GM19035 (cell line): Measurements from ENCODE around the gene B3GLCT.
"Not testable (repeated sequence)": the region's sequence is repeated elsewhere in the genome, so short reads cannot be mapped to it uniquely, and the experiment has no call there.

ENCODE experiments used
- ATAC-seq: cut with Tn5 transposase; IDR thresholded peaks from one replicate; pipeline ENCODE4 v1.9.1; 2021; ENCODE audit not compliant: unreplicated experiment

The B3GLCT gene

DNA sequence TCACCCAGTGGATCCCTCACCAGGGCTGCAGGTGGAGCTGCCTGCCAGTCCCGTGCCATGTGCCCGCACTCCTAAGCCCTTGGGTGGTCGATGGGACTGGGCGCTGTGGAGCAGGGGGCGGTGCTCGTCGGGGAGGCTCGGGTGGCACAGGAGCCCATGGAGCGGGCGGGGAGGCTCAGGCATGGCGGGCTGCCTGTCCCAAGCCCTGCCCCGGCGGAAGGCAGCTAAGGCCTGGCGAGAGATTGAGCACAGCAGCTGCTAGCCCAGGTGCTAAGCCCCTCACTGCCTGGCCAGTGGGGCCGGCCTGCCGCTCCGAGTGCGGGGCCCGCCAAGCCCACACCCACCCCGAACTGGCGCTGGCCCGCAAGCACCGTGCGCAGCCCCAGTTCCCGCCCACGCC lies 16.8 kb upstream of the B3GLCT start:
- ATAC-seq: no peak

DNA sequence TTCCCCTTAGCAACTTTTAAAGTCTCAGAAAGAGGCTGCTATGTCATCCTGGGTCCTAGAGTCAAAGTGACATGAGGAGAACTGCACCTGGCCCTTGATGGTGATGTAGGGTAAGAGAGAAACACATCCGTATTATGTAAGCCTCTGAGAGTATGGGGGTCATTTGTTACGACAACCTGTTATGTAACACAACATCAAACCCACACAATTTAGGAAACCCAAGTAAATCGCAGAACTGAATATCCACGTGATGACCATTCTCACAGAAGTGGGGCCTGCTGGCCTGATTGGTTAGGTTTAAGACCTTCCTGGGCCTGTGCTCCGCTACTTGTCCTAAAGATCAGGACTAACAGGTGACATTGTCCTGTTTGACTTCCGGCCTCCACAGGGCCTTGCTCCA lies 15.3 kb upstream of the B3GLCT start:
- no peak for ATAC-seq

DNA sequence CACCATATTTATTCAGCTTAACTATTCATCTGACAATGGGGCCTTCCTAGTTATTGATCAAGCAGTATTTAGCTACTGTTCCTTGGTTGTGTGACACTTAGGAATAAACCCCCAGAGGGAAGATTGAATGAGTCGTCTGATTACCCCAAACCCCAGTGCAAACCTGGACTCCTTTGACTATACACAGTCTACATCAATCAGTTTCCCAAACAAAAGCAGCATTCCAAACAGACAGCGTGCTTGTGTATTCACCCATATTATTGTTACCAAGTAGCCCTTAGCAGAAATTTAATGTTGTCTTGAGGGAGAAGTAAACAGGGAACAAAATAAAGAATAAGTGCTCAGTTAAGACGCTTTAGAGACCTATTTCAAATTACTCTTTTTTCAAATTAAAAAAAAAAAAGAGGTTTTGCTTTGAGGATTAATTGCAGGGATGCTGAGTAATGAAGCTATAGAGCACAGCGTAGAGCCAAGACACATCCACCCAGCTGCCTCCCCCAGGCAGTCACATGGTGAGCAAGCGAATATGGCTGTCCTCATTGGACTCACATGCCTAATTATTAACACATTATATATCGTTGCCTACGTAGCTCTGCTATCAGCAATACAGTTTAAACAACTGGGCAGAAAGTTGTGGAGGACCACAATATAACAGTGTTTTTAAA lies 14.7 kb upstream of the B3GLCT start:
- no peak for ATAC-seq

DNA sequence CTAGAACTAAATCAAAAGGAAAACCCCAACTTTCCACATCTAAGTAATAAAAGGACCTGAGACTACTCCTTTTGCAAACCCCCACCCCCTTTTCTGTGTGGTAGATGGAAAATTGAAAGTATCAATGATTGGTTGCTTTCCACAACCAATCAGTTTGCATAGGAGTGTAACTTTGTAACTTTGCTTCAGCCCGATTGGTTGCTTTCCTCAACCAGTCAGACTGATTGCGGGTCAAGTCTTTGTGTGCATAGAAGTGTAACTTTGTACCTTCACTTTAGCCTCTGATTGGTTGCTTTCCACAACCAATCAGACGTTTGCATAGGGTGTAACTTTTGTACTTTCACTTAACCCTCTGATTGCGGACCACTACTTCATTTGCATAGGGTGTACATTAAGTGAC lies 8.0 kb upstream of the B3GLCT start:
- no peak for ATAC-seq

DNA sequence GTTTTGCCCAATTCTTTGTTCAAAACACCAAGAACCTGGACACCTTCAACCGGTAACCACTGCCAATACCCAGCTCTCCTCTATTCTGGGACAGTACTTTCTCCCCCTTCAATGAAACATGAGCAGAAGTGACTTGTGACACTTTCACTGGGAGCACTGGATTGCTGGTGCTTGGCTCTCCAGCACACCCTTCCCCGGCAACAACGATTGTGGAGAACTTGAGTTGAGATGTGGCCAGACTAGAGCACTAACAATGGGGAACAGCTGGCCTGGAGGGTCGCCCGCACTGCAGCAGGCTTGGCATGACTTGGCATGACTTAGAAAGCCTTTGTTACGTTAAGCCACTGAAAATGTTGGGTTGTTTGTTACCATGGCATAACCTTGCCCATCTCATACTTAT lies 7.5 kb upstream of the B3GLCT start:
- no peak for ATAC-seq

DNA sequence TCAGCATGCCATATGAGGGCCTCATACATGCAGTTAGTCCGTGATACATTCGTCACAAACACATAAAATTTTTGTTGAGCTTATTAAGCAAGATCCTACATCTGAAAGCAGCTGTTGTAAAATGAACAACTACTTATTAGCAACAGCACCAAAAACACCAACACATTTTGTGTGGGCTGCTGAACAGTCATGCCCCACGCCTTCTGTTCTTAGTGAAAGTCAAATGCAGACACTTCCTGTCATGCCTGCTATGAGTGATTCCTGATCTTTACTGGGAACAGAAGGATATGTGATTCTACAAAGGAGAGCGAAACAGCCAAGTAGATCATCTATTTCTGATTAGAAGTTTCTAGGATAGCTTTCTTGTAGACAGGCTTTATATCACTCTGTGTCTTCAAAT lies 4.2 kb upstream of the B3GLCT start:
- no peak for ATAC-seq

DNA sequence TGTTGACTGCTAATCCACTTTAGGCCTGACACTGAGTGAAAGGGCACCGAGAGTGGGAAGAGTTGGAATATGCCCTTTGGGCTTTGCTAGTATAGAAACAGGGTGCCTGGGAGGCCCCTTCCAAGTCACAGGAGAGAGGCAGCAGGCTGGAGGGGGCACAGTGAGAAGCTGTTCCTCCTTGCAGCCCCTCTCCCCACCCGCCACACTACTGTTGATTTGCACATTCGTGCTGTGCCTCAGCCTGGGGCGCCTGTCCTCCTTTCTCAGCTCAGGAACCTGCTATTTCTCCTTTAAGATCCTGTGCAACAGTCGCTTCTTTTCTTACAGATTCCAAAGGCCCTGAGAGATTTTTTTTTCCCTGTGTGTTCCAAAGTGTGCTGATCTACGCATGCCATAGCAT lies 2.8 kb upstream of the B3GLCT start:
- no peak for ATAC-seq

DNA sequence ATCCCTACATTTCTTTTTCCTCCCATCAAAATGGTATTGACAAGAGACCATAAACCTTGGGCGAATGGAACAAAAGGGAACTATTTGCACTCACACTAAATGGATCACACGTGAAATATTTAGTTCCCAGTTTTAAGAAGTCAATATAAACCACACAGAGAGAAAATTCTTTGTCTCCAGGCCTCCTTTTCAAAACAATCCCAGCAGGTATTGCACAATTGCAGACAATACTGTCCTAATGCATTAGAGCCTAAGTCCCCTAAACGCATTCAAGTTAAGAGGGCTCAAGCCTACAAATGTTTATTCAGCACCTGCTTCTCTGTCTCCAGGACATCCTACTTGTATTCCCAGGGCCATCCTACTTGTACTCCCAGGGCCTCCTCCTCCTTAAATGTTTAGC lies 1.3 kb upstream of the B3GLCT start:
- ATAC-seq: no peak

DNA sequence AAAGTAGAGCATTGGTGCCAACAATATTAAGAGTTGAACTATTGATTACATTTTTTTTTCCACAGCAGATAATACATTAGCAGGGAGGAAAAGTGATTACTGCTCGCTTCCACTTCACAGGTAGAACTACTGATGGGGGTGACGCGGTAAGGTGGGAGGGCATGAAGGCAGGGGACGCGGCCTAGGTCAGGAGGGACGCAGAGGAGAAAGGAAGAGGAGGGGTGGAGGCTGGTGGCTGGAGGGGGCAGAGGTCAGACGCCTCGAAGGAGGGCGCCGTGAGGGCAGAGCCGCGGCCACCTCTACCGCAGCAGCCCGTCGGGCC lies 287 bp upstream of the B3GLCT start:
- no peak for ATAC-seq

DNA sequence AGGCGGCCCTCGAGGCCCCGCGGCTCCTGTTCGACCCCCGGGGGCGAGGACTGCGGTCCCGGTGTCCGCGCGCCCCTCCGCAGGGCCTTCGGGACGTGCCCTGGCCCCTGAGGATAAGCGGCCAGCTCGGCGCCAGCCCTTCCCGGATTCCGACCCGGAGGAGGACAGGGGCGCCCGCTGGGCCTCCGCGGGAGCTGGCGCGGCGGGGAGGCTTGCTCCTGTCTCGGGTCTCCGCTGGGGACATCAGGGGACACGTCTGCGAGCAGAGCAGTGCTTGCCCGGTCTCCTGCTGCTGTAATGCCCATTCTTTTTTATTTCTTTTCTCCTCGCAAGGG lies 829 bp downstream of the B3GLCT start:
- peak; percentile 30 for ATAC-seq

DNA sequence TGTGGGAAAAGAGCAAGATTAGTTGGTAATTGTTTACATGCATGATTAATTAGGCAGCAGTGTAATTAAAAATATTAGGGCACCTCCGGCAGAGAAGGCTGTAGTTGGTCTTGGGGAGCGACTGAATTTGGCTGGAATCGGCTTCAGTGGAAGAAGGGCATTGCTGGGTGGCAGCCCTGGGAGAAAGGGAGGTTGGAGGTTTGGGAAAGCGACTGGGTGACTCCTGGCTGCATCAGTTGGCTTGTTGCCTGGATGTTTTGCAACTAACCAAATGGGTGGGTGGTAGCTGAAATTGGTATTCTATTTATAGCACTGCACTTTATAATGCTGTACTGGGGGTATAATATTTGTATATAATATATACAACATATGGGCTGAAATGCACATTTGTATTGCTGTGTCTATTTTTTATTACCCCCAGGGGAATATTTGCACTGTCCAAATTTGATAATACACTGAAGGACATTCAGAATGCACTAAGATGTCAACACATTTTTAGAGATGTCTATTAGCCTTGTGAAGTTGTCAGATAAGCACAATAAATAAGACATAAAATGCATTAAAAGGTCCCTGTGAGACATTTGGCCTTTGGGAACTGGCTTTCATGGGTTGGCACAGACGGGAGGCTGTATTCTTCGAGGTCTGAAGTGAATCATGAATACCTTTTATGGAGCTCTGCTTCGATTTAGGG lies 1.7 kb downstream of the B3GLCT start:
- ATAC-seq: no peak

DNA sequence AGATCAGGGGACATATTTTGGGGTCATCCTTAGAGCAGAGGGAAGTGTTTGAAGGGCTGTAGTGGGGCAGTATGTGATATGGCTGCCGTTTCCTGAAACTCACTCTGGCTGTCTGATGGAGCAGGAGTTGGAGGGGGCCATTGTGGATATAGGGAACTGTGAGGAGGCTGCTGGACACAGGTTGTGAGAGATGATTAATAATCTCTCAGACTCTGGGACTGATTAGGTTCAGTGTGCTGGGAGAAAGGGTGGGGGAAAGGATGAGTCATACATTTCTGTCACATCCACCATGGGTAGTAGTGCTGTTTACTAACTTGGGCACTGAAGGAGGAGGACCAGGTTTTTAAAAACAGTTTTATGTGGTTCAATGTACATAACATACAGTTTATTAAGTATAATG lies 4.8 kb downstream of the B3GLCT start:
- ATAC-seq: no peak

DNA sequence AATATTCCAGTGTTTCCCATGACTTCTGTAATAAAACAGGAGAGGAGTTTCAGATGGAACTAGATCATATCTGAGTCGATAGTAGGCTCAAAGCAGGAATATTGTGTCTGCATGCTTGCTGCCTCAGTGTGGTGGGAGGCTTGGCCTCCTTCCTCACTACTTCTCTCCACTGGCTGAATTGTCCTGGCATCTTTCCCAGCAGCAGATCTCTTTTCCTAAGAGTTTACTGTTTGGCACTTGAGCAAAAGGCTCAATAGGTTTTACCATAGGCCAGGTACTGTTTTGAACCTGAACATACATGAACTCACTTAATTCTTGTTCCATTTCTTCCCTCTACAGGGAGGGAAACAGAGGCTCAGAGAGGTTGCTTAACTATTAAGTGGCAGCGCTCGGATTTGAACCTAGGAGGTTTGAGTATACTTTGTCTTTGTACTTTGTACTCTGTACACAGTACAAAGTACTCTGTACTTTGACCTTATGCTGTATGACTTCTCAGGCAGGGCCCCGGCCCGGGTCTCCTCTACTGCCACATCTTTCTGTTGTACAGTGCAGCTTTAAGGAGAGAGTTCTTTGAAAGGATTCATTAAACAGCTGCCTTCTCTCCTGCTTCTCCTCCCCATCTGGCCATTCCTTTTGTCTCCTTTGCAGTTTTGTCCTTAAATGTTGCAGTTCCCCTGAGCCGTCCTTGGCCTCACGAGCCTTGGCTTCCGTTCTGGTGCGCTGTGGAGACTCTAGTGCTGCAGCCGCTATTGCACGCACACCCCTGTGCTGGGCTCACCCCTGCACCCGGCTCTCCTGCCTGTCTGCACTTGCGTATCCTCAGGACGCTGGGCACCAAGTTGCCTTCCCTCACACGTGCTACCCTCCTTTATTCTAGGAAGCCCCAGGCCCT lies 8.1 kb downstream of the B3GLCT start:
- ATAC-seq: no peak

DNA sequence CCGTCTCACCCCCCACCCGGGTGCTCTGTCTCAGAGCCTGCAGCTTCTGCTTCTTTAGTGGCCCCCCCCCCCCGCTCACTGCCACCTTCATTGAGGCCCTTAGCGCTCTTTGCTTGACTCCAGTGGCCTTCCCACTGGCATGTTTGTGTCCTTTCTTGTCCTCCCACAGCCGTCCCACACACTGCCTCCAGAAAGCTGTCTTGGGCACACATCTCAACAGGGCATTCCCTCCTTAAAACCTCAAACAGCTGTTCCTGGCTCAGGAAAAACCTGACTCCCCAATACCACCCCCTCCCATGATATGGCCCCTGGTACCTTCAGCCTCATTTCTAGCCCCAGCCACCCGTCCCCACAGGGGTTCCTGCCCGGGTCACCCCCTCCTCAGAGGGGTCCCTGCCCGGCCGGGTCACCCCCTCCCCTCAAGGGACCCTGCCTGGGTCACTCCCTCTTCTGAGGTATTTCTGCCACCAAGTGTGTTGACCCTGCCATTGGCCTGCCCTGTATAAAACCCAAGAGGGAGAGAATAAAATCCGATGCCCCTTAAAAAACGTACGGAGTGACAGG lies 8.9 kb downstream of the B3GLCT start:
- ATAC-seq: no peak

DNA sequence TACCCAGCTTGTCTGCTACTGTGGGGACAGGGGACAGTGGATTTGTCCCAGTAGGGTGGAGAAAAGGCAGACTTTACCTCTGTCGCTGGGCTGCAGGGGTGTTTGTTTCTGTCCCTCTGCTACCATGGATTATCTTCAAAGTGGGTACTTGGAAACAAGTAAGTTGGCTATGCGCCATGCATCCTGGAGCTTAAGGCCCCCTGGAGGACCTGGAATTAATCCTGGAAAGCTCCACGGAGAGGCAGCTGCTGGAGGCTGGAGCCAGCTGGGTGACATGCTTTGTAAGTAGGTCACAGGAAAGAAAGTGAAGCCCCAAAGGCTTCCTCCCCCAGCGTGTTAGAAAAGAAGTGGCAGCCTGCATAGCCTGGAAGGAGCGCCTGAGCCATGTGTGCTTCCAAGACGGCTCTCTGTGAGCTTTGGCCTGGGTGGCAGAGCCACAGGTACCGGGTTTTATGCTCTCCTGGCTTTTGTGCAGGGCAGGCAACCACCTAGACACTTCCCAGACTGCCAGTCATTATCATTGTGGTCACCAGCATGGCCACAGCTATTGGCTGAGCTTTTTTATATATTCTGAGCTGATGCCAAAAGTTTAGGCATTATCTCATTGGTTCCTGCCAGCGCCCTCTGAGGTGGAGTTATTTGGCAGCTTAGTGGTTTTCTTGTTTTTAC lies 9.5 kb downstream of the B3GLCT start:
- ATAC-seq: no peak

DNA sequence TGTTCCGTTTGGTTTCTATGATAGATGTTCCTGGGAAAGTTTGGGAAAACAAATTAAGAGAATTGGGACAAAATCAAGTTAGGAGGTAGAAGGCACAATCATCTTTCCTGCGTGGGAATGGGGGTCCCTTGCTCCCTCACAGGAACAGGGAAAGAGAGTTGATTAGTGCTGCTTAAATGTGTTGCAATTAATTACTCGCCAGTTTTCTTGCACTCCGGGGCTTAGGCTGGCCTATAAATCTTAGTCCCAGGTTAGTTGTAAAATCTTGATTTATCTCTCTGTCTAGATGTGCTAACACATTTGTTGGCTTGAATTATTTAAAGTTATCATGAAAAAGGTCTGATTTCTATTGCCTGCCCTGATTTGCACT lies 10.1 kb downstream of the B3GLCT start:
- no peak for ATAC-seq

DNA sequence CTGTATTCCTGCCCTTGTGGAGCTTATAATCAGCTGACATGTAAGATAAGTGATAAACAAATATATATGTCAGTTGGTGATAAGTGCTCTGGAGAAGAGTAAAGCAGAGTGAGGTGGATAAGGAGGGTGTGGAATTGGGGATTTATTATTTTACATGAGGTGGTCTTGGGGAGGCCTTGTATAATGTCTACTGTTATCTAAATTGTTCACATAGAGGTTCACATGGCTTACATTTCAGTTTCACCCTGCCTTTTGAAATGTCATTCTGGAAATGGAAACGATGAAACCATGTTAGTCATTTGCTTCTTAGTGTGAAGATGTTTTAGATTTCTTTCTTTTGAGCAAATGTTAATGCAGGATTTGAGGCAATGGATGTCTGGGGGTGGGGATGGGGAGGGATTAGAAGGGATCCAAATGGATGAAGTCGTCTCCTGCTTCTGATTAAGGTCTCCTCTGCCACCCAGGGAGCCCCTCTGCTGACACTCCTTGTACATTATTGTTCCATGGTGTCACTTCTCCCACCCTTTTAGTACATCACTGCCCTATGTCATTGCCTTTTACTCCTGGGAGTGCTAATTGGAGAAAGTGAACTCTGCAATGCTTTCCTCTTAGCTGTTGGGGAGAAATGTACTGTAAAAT lies 14.0 kb downstream of the B3GLCT start:
- no peak for ATAC-seq

DNA sequence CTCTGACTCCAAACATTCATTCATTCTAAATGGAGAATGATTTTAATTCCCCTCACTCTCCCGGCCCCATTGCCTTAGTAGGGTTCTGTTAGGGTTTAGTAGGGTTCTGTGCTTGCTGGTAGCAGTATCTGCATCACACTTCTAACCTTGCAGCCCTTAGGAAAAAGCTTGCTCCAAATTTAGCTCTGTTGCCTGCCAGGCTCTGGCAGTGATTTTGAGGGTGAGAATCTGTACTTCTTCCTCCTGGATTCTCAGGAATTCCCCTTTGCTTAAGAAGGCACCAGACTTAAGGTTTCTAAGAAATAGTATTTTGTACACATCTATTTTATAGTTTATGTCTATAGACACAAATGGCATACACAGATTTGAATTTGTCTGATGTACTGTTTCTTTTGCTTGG lies 14.7 kb downstream of the B3GLCT start:
- no peak for ATAC-seq

DNA sequence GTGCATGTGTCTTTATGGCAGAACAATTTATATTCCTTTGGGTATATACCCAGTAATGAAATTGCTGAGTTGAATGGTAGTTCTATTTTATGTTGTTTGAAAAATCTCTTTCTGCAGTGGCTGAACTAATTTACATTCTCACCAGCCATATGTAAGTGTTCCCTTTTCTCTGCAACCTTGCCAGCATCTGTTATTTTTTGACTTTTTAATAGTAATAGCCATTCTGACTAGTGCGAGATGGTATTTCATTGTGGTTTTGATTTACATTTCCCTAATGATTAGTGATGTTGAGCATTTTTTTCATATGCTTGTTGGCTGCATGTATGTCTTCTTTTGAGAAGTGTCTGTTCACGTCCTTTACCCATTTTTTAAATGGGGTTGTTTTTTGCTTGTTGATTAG lies 17.1 kb downstream of the B3GLCT start:
- not testable (repeated sequence) for ATAC-seq

DNA sequence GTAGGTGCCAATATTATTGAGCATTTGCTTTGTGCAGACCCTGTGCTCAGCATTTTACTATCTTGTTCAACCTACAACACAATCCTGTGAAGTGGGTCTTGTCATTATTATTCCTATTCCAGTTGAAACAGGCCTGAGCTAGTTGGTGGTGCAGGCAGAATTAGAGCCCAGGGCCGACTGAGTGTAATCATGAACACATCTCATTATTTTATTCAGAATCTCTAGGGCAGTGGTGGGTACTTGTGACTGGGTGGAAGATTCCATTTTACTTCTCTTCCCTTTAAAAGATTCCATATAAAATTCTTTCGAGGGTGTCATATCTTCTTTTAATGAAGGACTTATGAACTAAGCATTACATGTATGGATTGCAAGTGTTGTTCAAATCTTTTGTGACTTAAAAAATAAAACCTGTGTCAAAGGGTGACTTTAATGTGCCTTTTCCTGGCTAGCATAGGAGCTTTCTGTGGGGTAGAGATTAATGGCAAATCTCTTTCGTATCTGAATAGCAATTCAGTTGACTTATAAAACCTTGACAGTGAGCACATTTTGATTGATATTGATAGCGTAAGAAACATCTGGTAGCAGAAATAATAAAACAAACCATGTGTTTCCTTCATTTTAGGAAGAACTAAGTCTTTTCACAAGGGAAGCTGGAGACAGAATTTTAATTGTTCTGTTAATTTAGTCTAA lies 20.3 kb downstream of the B3GLCT start:
- no peak for ATAC-seq
